Adrenal gland (tissue), 12 donors: Measurements from ENCODE around the gene TIGD1. TPM values are rescaled to one million over a fixed set of nuclear protein-coding genes. Genes with fewer than 3 reads are reported as not detected.

ENCODE experiments used
- DNase-seq, 7 donors: peaks; one replicate each; pipeline ENCODE4 v3.0.0-alpha.2; 2019 to 2020
- H3K27ac ChIP-seq, 5 donors: fragments of 200-600 bp; sonication (generic) in 4 of 5; 1 replicate in 3 of 5; 2 replicates in 2 of 5; pipeline versions ENCODE4 v1.5.1 to v1.8.0; 2016 to 2020; ENCODE audit warnings: mild to moderate bottlenecking in 1 of 5
- H3K27me3 ChIP-seq: fragments of 200-600 bp; 2 replicates; pipeline ENCODE4 v1.8.0; 2021
- H3K36me3 ChIP-seq, 2 donors: fragments of 200-600 bp; replicated peaks in 1 of 2; 1 replicate in 1 of 2; 2 replicates in 1 of 2; pipeline versions ENCODE4 v1.5.1 to v1.8.0; 2018 to 2022
- H3K4me1 ChIP-seq, 2 donors: fragments of 200-600 bp; replicated peaks in 1 of 2; 1 replicate in 1 of 2; 2 replicates in 1 of 2; pipeline versions ENCODE4 v1.5.1 to v1.8.0; 2018 to 2021
- H3K4me3 ChIP-seq, 4 donors: fragments of 200-600 bp; sonication (generic) in 3 of 4; one replicate each; pipeline ENCODE4 v1.5.1; 2016 to 2018
- H3K9me3 ChIP-seq, 3 donors: fragments of 200-600 bp; sonication (generic) in 1 of 3; replicated peaks in 1 of 3; 1 replicate in 2 of 3; 2 replicates in 1 of 3; pipeline versions ENCODE4 v1.5.1 to v1.8.0; 2016 to 2021
- CTCF ChIP-seq, 6 experiments: fragments of 450-650 bp in 4 of 6; fragments of 200-600 bp in 2 of 6; sonication (generic) in 1 of 6; IDR thresholded peaks; 1 replicate in 5 of 6; 2 replicates in 1 of 6; pipeline versions ENCODE4 v1.5.1 to v1.8.0; 2016 to 2021; ENCODE audit warnings: antibody characterized with exemption in 6 of 6, mild to moderate bottlenecking in 2 of 6, moderate library complexity in 1 of 6
- POLR2A ChIP-seq, 2 donors: fragments of 450-650 bp; IDR thresholded peaks; one replicate each; pipeline ENCODE4 v1.6.1; 2017; ENCODE audit warnings: antibody characterized with exemption in 2 of 2, mild to moderate bottlenecking in 2 of 2, moderate library complexity in 1 of 2
- WGBS, 4 donors: extraction: QIAGEN DNeasy Blood & Tissue Kit in 2 of 4; methylation state at CpG; one replicate each; pipeline versions ENCODE4 v1.1.5 to v1.1.7; 2013 to 2017; 5-methylcytosine and 5-hydroxymethylcytosine counted together
- intact Hi-C, 2 donors: fragments of 100-400 bp; cut with DNase I; formaldehyde crosslinking; loops; one replicate each; pipeline versions ENCODE4 v1.14.1 to v1.15.0; 2022 to 2023
- polyA plus RNA-seq, 3 donors: library from polyadenylated mRNA; stranded (reverse); fragments of 200-250 nt in 2 of 3; fragments of 350-450 nt in 1 of 3; fragmentation: Illumina TruSeq in 1 of 3; extraction: RNeasy Lipid Tissue Mini Kit (QIAGEN cat#74804) in 1 of 3; gene quantifications; one replicate each; pipeline ENCODE4 v1.2.3, GENCODE V29; 2013 to 2014
- total RNA-seq, 9 donors: library from RNA; depleted of rRNA in 4 of 9; stranded (reverse); fragments of >200 nt in 4 of 9; fragments of 120-200 nt in 1 of 9; fragmentation: NEBNext Ultra II Directional in 1 of 9; extraction: Animal tissue kit (Norgen Biotek cat#: 25700) in 1 of 9; gene quantifications; one replicate each; pipeline versions ENCODE4 v1.1.0 to v1.2.4, GENCODE V29; 2013 to 2023
- donor health status: healthy with polysubstance abuse.
- donor health status: Bipolar disorder and iron deficiency.
- donor health status: DM: yes; HTN: yes; CAD: no.
- donor health status: DM: no; HTN: no; CAD: no.
- donor health status: DM: no; HTN: no; CAD: no.
- donor health status: DM: yes; HTN: yes; CAD: no.

Gene TIGD1
- total and polyA plus RNA-seq, 12 donors: 2.2 to 20.5 (median 4.4) TPM

GRCh38 chr2:232524771-232525170 is 25.6 kb downstream of the TIGD1 start:
- intact Hi-C loops: loop anchor here in 1 of 2 donors (10.0 kb wide), 1 partner anchor 620 kb away; no protein-coding TSS in a partner anchor
- no peak for DNase-seq
- no peak overlapping the region for H3K27ac ChIP-seq
- WGBS, 4 donors: 57 to 83% (median 65%) methylated on average over 1 to 6 of the region's 6 CpGs
- H3K27me3 ChIP-seq: peaks cover 36% of the 10 kb centered on the region
- peaks cover 7 to 23% of the 10 kb centered on the region in 2 donors for H3K4me1 ChIP-seq
- no peak overlapping the region for H3K4me3 ChIP-seq
- TF ChIP-seq POLR2A (IDR thresholded peaks at IDR 0.05) (no peak), CTCF (IDR thresholded peaks at IDR 0.05) (no peak)
- H3K36me3 ChIP-seq: no peaks in the 10 kb centered on the region
- no peaks in the 10 kb centered on the region for H3K9me3 ChIP-seq

- Histone ChIP-seq H3K4me1 (peaks cover 7 to 23% of the 10 kb centered on the region in 2 donors), H3K9me3 (no peaks in the 10 kb centered on the region), H3K36me3 (no peaks in the 10 kb centered on the region), H3K4me3 (peak overlapping the region in 1 of 4 donors; percentile 40), H3K27me3 (peaks cover 36% of the 10 kb centered on the region), H3K27ac (no peak overlapping the region)
- intact Hi-C loops: loop anchor here in 1 of 2 donors (2.0 to 10.0 kb wide), 2 partner anchors 79 to 619 kb away; no protein-coding TSS in a partner anchor
- TF ChIP-seq POLR2A (IDR thresholded peaks at IDR 0.05) (no peak), CTCF (IDR thresholded peaks at IDR 0.05) (no peak)
- WGBS, 4 donors: 2 to 18% (median 7%) methylated on average over 3 to 75 of the region's 75 CpGs
- DNase-seq: peak in 3 of 7 donors; percentile 43 to 51 (median 44)
These were observed 26.4 kb downstream of the TIGD1 start for GRCh38 chr2:232523682-232524597.

GRCh38 chr2:232523402-232523681 is 27.0 kb downstream of the TIGD1 start:
- intact Hi-C loops: loop anchor here in 1 of 2 donors (2.0 to 10.0 kb wide), 2 partner anchors 79 to 619 kb away; no protein-coding TSS in a partner anchor
- Histone ChIP-seq H3K4me1 (peaks cover 7 to 23% of the 10 kb centered on the region in 2 donors), H3K36me3 (no peaks in the 10 kb centered on the region), H3K27ac (no peak overlapping the region), H3K9me3 (no peaks in the 10 kb centered on the region), H3K27me3 (peaks cover 36% of the 10 kb centered on the region), H3K4me3 (peak overlapping the region in 1 of 4 donors; percentile 40)
- TF ChIP-seq POLR2A (IDR thresholded peaks at IDR 0.05): no peak
- TF ChIP-seq CTCF (IDR thresholded peaks at IDR 0.05): no peak
- WGBS, 4 donors: 12 to 26% (median 12%) methylated on average over 4 to 16 of the region's 16 CpGs; no CpG with 5 or more reads in 1 of the 4 donors
- DNase-seq: no peak

GRCh38 chr2:232522623-232523401 is 27.5 kb downstream of the TIGD1 start:
- no peak for DNase-seq
- Histone ChIP-seq H3K27ac (no peak overlapping the region), H3K9me3 (no peaks in the 10 kb centered on the region), H3K4me3 (peak overlapping the region in 1 of 4 donors; percentile 29), H3K36me3 (no peaks in the 10 kb centered on the region), H3K4me1 (peaks cover 7 to 23% of the 10 kb centered on the region in 2 donors), H3K27me3 (peaks cover 36% of the 10 kb centered on the region)
- WGBS, 4 donors: 3 to 20% (median 12%) methylated on average over 6 to 46 of the region's 46 CpGs
- intact Hi-C loops: loop anchor here in 1 of 2 donors (2.0 to 10.0 kb wide), 2 partner anchors 78 to 618 kb away; no protein-coding TSS in a partner anchor
- no peak for TF ChIP-seq POLR2A (IDR thresholded peaks at IDR 0.05)
- TF ChIP-seq CTCF (IDR thresholded peaks at IDR 0.05): no peak
